RWPE1 (cell line): ENCODE results near the gene CTLA4.

Experiments
- CTCF ChIA-PET: fragments of 350-600 bp; sonication (Branson Sonifier 250); formaldehyde crosslinking; extraction: SDS; loops from one replicate; lab custom pipeline; 2021; lab: Yijun Ruan, JAX
- POLR2A ChIA-PET: fragments of 400-600 bp; formaldehyde crosslinking; extraction: SDS; loops from one replicate; lab custom pipeline; 2020; ENCODE audit warnings: antibody characterized with exemption; ENCODE audit not compliant: low non-redundant PET; lab: Yijun Ruan, JAX
- DNase-seq: peaks from one replicate; pipeline ENCODE4 v3.0.0; 2012; ENCODE audit warnings: low spot score
- H3K27ac ChIP-seq: fragments of 450-650 bp; 2 replicates; pipeline ENCODE4 v1.5.1; 2017
- TF ChIP-seq, protein P1 (sequence below): fragments of 450-650 bp; conservative IDR thresholded peaks from 2 replicates; pipeline ENCODE4 v1.5.1; 2017; ENCODE audit warnings: low read depth, mild to moderate bottlenecking

Gene CTLA4

DNA sequence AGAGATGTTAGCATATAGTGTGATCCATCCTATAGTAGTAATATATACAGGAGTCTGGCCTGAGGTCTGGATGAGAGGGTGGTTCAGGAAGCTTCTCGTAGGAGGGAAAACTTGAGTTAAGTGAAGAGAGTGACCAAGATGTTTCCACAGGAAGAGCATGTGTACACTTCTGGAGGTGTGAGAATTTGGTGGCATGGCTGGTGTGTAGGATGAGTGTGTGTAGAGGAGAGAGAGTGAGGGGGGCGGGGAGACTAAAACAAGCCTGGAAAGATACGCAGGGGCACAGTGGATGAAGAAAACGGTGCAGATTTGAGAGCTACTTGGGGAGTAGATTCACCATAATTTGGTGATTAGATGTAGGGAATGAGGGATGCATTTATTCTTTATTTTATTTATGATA lies 43.5 kb upstream of the CTLA4 start:
- DNase-seq = no peak
- POLR2A ChIA-PET = no interaction called here
- TF ChIP-seq, protein P1, sequence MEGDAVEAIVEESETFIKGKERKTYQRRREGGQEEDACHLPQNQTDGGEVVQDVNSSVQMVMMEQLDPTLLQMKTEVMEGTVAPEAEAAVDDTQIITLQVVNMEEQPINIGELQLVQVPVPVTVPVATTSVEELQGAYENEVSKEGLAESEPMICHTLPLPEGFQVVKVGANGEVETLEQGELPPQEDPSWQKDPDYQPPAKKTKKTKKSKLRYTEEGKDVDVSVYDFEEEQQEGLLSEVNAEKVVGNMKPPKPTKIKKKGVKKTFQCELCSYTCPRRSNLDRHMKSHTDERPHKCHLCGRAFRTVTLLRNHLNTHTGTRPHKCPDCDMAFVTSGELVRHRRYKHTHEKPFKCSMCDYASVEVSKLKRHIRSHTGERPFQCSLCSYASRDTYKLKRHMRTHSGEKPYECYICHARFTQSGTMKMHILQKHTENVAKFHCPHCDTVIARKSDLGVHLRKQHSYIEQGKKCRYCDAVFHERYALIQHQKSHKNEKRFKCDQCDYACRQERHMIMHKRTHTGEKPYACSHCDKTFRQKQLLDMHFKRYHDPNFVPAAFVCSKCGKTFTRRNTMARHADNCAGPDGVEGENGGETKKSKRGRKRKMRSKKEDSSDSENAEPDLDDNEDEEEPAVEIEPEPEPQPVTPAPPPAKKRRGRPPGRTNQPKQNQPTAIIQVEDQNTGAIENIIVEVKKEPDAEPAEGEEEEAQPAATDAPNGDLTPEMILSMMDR = no peak
- CTCF ChIA-PET = interaction anchor here (0.6 kb wide), 1 partner anchor 392 kb away, joined by 4 read pairs; no protein-coding TSS in a partner anchor
- no peak overlapping the region for H3K27ac ChIP-seq

DNA sequence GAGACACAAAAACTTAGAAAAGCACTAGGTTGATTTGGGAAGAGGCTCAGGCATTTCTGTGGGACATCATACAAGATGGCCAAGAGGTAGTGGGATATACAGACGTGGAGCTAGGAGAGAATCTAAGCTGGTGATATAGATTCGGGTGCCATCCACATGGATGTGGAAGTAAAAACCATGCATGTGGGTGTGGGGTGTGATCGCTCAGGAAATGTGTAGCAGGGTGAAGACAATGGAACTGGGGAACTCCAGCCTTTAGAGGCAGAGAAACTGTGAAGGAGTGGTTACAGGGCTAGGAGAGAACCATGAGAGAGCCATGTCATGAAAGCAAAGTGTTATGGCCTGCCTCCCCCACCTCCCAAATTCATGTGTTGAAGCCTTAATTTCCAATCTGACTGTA lies 43.0 kb upstream of the CTLA4 start:
- no peak overlapping the region for H3K27ac ChIP-seq
- POLR2A ChIA-PET = no interaction called here
- no peak for DNase-seq
- TF ChIP-seq, protein P1 = no peak
- CTCF ChIA-PET = no interaction called here

DNA sequence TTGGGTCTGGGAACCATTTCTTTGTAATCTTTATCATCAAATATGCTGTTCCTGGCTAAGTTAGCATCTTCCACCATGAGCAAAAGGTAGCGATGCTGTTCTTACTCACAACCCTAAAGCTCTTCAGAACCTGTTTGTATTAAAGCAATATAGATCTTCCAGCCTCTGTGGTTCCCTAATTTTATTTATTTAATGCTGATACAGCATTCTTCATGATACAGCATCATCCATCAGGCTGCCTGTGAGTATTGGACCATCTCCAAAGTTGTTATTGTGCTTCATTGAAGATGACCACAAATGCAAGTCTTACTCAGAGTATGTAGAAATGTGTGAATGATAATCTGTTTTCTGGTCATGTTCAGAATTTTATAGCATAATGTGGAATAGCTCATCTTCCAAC lies 40.9 kb upstream of the CTLA4 start:
- TF ChIP-seq, protein P1 = no peak
- H3K27ac ChIP-seq = no peak overlapping the region
- DNase-seq = no peak
- CTCF ChIA-PET = no interaction called here
- POLR2A ChIA-PET = no interaction called here

DNA sequence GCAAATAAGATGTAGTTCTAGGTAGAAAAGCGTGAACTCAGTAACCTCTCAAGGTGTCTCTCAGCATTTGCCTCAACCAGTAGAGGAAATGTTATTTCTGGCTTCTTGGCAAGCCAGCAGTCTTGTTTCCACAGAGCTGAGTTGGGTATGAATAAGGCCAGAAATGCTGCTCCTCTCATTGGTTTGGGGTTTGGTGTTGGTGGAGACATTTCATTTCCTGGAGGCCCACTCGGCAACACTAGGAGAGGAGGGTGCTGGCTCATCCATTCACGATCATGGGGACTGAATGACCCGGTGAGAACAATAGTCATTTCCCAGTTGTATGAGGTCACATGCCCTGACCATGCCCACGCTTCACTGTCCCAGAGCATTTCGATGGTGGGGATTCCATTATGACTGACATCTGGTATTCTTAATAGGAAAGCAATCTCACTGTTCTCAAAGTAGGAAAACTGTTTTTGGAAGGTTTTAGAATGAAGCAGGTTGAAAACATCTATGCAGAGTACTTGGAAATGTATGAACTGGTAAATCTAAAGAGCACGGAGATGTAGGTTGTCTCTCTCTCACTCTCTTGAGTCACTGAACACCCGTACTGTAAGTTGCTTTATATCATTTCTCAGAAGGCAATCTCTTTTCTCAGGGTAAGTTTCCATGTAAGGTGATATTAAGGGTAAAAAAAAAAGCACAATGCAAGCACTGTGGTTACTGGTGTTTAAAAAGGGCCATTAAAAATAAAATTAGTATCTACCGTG lies 37.1 kb upstream of the CTLA4 start:
- TF ChIP-seq, protein P1 = no peak
- ChIA-PET CTCF (no interaction called here), POLR2A (no interaction called here)
- no peak for DNase-seq
- H3K27ac ChIP-seq = no peak overlapping the region

DNA sequence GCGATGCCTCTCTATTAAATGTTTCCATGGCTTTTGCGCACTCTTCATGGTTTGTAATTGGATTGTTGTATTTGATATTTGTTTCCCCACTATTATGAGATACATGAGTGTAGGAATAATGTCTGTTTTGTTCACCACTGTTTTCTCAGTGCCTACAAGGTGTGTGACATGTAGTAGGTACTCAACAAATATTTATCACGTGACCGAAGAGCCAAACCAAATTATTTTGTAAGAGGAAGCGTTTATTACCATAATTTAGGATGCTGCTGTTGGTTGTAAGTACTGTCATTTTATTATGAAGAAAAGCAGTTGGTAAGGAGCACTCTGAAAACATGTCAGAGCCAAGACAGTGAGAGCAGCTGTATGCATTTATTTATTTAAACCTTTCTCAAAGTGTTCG lies 32.2 kb upstream of the CTLA4 start:
- H3K27ac ChIP-seq = no peak overlapping the region
- POLR2A ChIA-PET = no interaction called here
- DNase-seq = no peak
- TF ChIP-seq, protein P1 = no peak
- CTCF ChIA-PET = interaction anchor here (0.9 kb wide), 1 partner anchor 20 kb away, joined by 3 read pairs; no protein-coding TSS in a partner anchor

DNA sequence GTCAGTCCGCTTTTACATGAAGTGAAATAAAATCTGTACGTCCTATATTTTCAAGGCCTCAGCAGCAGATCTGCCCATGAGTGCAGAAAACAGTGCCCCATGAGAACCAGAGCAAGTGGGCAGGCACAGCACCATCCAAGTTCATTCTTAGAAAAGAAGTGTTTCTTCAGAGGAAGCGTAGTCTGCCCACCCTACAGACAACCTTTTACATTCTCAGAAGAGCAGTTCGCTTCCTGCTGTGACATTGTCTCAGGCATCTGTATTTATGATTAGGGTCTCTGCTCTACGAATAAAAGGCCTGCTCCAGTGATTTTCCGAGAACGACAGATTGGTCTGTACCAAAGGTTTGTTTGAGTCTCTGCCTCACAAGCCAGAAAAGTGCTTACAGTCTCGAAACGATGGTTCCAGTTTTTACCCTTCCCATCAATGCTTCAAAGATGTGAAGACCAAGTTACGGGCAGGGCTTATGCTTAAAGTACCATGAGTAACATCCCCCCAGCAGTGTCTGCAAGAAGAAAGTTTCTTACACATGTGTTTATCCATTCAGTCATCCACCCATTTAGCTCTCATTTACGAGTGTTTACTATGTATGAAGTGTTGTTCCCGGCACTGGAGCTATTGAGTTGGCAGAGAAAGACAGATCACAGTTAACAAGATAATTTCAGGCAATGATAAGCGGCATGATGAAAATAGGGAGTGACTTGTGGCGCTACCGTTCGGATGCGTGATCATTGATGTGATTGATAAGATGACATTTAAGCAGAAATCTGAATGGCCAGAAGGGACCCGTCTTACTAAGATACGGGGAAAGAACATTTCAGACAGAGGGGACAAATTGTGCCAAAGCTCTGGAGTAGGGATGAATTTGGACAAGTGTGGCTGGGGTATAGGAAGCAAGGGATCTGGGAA lies 31.4 kb upstream of the CTLA4 start:
- ChIA-PET CTCF (interaction anchor here (0.9 kb wide), 1 partner anchor 21 kb away, joined by 3 read pairs; no protein-coding TSS in a partner anchor), POLR2A (no interaction called here)
- DNase-seq = no peak
- TF ChIP-seq, protein P1 = no peak
- H3K27ac ChIP-seq = no peak overlapping the region
